Activated naive CD4-positive, alpha-beta T cell treated with anti-CD3 and anti-CD28 coated beads, Interleukin-2, amount 50 U/mL, for 24 hours (primary cell): ENCODE data around the gene CTTNBP2NL.
A peak's percentile ranks its signal among the peaks of the same experiment; 100 is the strongest.
"Not testable (repeated sequence)": the region's sequence is repeated elsewhere in the genome, so short reads cannot be mapped to it uniquely, and the experiment has no call there.

ENCODE experiments used
- H3K27ac Mint-ChIP-seq: one replicate; pipeline ENCODE4 v1.8.0; 2021; ENCODE audit warnings: mild to moderate bottlenecking, mixed read lengths
- H3K27me3 Mint-ChIP-seq: one replicate; pipeline ENCODE4 v1.8.0; 2021; ENCODE audit warnings: mixed read lengths
- H3K36me3 Mint-ChIP-seq: one replicate; pipeline ENCODE4 v1.8.0; 2021; ENCODE audit warnings: mixed read lengths
- H3K4me1 Mint-ChIP-seq: one replicate; pipeline ENCODE4 v1.8.0; 2021; ENCODE audit warnings: mixed read lengths
- H3K4me3 Mint-ChIP-seq: one replicate; pipeline ENCODE4 v1.8.0; 2021; ENCODE audit warnings: mild to moderate bottlenecking, mixed read lengths
- H3K9me3 Mint-ChIP-seq: one replicate; pipeline ENCODE4 v1.8.0; 2021; ENCODE audit warnings: mixed read lengths

CTTNBP2NL gene

DNA sequence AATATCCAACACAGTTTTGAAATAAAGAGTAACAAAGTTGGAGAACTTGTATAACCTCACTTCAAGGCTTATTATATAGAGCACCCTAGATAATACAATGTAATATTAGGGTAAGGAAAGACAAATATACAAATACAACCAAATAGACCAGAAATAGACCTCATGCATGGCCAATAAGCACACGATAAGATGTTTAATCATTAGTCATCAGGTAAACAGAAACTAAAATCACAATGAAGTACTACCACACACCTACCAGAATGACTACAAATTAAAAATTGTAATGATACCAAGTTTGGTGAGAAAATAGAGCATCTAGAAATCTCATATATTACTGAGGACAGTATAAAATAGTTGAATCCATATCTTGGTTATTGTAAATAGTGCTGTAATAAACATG lies 20.3 kb upstream of the CTTNBP2NL start:
- no peaks in the 10 kb centered on the region for H3K36me3 Mint-ChIP-seq
- H3K27me3 Mint-ChIP-seq, result peaks cover 35% of the 10 kb centered on the region
- H3K4me3 Mint-ChIP-seq, result no peak overlapping the region
- no peak overlapping the region for H3K27ac Mint-ChIP-seq
- H3K9me3 Mint-ChIP-seq, result no peaks in the 10 kb centered on the region
- no peaks in the 10 kb centered on the region for H3K4me1 Mint-ChIP-seq

DNA sequence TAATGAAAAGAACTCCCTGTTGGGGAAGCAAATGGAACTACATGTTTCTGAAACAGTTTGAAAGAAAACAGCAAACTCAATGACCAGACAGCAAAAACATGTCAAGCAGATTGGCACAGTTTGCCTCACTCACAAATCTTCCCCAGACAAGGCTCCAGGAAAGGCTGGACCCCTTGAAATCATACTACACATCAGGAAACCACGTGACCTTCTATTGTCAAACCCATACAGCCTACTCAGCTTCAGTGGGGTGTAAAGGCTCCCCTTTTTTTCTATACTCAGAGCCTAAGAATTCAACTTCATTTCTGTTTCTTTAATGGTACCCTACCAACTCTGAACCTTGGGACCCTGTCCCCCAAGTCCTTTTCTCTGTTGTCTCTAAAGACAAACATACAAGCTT lies 15.7 kb upstream of the CTTNBP2NL start:
- Mint-ChIP-seq H3K27ac (no peak overlapping the region), H3K9me3 (no peaks in the 10 kb centered on the region), H3K36me3 (no peaks in the 10 kb centered on the region)

GRCh38 chr1:112381324-112382076 lies 14.5 kb upstream of the CTTNBP2NL start:
- H3K27me3 Mint-ChIP-seq, result peaks cover 27% of the 10 kb centered on the region
- H3K9me3 Mint-ChIP-seq, result no peaks in the 10 kb centered on the region
- no peaks in the 10 kb centered on the region for H3K36me3 Mint-ChIP-seq
- H3K27ac Mint-ChIP-seq, result peak overlapping the region; percentile 33
- H3K4me1 Mint-ChIP-seq, result no peaks in the 10 kb centered on the region
- H3K4me3 Mint-ChIP-seq, result no peak overlapping the region

More for the DNA sequence above, 15.7 kb upstream of the CTTNBP2NL start:
- Mint-ChIP-seq H3K27me3 (peaks cover 34% of the 10 kb centered on the region), H3K4me3 (no peak overlapping the region), H3K4me1 (no peaks in the 10 kb centered on the region)

- H3K4me3 Mint-ChIP-seq, result no peak overlapping the region
- H3K4me1 Mint-ChIP-seq, result no peaks in the 10 kb centered on the region
- no peaks in the 10 kb centered on the region for H3K36me3 Mint-ChIP-seq
- H3K27me3 Mint-ChIP-seq, result peaks cover 27% of the 10 kb centered on the region
- H3K27ac Mint-ChIP-seq, result no peak overlapping the region
- no peaks in the 10 kb centered on the region for H3K9me3 Mint-ChIP-seq
Observed at GRCh38 chr1:112383759-112384370, 12.1 kb upstream of the CTTNBP2NL start.

DNA sequence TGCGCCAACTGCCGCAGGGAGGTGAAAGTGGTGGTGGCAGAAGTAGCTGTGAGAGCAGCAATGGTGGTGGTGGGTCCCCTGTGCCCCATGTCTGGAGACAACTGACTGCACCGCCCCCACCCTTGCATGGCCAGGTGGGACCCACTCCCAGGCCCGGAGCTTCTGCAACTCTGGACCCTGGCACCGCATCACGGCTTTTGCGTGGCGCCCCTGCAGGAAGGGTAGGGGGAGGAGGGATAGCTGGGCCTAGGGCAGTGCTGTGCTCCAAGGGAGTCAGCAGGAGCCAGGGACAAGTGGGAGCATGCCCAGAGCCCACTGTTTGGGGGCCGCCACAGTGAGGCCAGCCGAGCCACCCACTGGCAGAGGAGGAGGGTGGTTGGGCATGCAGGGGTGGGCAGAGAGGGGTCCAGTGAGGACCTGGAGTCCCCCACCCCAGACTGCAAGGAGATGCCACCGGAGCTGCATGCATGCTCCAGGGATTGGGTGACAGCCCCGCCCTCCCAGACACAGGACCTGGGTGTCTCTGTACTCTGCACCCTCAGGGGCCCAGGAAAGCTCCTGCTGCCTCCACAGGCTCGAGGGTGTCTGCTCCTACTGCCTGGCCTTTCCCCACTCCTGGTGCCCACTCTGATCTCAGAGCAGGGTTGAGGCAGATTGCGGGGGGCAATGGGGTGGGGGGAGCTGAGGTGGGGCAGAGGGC lies 9.8 kb upstream of the CTTNBP2NL start:
- Mint-ChIP-seq H3K27ac (no peak overlapping the region), H3K36me3 (no peaks in the 10 kb centered on the region), H3K27me3 (peaks cover 24% of the 10 kb centered on the region), H3K9me3 (no peaks in the 10 kb centered on the region), H3K4me3 (no peak overlapping the region), H3K4me1 (peaks cover 6% of the 10 kb centered on the region)

DNA sequence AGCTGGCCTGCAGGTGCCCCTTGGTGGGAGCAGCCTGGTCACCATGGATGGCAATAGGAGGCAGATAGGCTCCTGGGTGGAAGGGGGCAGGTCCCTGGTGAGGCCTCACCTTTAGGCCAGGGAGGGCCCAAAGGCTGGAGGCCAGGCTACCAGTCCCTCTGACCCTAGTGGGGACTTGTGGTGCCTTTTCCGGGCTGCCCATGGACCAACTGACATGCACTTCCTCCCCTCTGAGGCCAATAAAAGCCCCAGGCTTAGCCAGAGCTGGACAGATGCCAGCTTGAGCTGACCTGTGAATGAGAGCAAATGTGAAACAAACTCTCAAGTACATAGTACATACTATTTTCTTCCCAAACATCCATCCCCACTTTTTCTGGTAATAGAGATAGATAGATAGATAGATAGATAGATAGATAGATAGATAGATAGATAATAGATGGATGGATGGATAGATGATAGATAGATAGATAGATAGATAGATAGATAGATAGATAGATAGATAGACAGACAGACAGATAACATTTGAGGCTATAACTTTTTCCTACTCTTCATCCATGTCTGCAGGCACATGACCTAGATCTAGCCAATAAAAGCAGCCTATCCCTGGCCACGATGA lies 9.2 kb upstream of the CTTNBP2NL start:
- Mint-ChIP-seq H3K4me3 (no peak overlapping the region), H3K4me1 (peaks cover 6% of the 10 kb centered on the region), H3K27ac (no peak overlapping the region), H3K27me3 (peaks cover 22% of the 10 kb centered on the region), H3K36me3 (no peaks in the 10 kb centered on the region), H3K9me3 (no peaks in the 10 kb centered on the region)

GRCh38 chr1:112387807-112388206 lies 8.2 kb upstream of the CTTNBP2NL start:
- no peaks in the 10 kb centered on the region for H3K36me3 Mint-ChIP-seq

GRCh38 chr1:112388436-112388835 lies 7.6 kb upstream of the CTTNBP2NL start:
- Mint-ChIP-seq H3K9me3 (no peaks in the 10 kb centered on the region), H3K4me3 (no peak overlapping the region), H3K36me3 (no peaks in the 10 kb centered on the region), H3K27ac (no peak overlapping the region), H3K4me1 (peaks cover 6% of the 10 kb centered on the region), H3K27me3 (peaks cover 22% of the 10 kb centered on the region)

More at GRCh38 chr1:112387807-112388206, 8.2 kb upstream of the CTTNBP2NL start:
- H3K27ac Mint-ChIP-seq, result no peak overlapping the region
- H3K9me3 Mint-ChIP-seq, result no peaks in the 10 kb centered on the region
- peaks cover 6% of the 10 kb centered on the region for H3K4me1 Mint-ChIP-seq
- peaks cover 22% of the 10 kb centered on the region for H3K27me3 Mint-ChIP-seq
- no peak overlapping the region for H3K4me3 Mint-ChIP-seq

DNA sequence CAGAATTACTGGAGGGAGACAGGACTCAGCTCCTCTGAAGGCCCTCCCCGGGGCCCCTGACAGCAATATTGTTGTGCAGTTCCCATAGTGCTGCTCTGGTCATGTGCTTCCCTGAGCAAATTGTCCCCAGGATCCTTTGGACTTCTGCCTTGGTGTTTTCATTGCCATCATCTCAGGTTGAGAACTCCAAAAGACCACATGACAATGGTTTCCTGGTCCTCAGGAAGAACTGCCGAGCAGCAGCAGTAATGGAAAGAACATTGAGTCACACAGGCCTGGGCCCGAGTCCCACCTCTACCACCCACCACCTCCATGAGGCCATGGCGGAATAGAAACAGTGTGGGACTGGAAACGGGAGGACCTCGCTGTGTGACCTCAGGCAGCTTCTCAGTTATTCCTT lies 6.3 kb upstream of the CTTNBP2NL start:
- peaks cover 19% of the 10 kb centered on the region for H3K27me3 Mint-ChIP-seq

DNA sequence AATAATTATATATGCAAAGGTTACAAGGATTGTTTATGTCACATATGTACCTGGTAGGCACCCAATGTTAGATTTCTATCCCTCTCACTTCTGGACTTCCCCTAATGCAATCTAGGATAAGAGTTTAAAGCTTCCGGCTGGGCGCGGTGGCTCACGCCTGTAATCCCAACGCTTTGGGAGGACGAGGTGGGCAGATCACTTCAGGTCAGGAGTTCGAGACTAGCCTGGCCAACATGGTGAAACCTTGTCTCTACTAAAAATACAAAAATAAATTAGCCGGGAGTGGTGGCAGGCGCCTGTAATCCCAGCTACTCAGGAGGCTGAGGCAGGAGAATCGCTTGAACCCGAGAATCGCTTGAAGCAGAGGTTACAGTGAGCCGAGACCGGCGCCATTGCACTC lies 5.7 kb upstream of the CTTNBP2NL start:
- not testable (repeated sequence) for H3K27ac Mint-ChIP-seq

More for the DNA sequence above, 6.3 kb upstream of the CTTNBP2NL start:
- H3K4me3 Mint-ChIP-seq, result no peak overlapping the region
- H3K4me1 Mint-ChIP-seq, result peaks cover 12% of the 10 kb centered on the region
- no peaks in the 10 kb centered on the region for H3K9me3 Mint-ChIP-seq
- peak overlapping the region; percentile 11 for H3K27ac Mint-ChIP-seq
- H3K36me3 Mint-ChIP-seq, result no peaks in the 10 kb centered on the region

DNA sequence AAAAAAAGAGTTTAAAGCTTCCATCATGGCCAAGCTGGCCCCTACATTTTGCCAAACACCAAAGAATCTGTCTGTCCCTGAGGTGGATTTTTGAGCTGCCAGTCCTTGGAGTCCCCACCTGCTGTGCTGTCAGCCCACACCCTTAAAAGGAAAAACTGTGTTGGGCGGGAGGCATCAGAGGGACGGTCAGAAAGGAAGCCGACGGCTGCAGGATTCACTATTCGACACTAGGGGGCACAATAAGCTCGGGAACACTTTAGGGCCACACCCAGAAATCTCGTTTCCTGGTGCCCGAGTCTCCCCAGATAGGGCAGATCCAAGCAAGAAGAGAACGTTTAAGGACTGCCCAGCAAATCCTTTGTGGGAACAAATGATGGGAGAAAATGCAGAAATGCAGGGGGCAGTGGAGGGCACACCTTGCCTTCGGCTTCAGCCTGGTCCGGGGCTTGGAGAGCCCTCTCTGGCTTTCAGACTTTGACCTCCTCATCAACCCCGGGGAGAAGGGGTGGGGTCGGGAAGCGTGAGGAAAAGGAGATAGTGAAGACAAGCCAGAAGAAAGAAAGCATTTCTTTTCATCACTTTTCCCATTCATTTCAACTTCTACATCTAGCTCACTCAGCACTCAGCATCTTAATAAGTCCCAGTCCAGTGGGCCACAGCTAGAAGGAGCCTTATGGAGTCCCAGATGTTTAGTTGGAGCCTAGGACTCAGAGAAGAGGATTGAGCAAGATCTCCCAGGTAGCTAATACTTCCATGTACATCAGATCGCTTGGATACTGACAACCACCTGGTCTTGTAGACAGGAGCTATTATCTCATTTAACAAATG lies 5.0 kb upstream of the CTTNBP2NL start:
- Mint-ChIP-seq H3K27me3 (peaks cover 17% of the 10 kb centered on the region), H3K4me3 (peak overlapping the region; percentile 21), H3K4me1 (peaks cover 22% of the 10 kb centered on the region), H3K27ac (peak overlapping the region; percentile 41), H3K9me3 (no peaks in the 10 kb centered on the region), H3K36me3 (no peaks in the 10 kb centered on the region)

More for the DNA sequence above, 5.7 kb upstream of the CTTNBP2NL start:
- H3K9me3 Mint-ChIP-seq, H3K36me3 Mint-ChIP-seq, H3K4me3 Mint-ChIP-seq: not testable (repeated sequence)
- H3K27me3 Mint-ChIP-seq, result peaks cover 17% of the 10 kb centered on the region
- H3K4me1 Mint-ChIP-seq, result peaks cover 16% of the 10 kb centered on the region

DNA sequence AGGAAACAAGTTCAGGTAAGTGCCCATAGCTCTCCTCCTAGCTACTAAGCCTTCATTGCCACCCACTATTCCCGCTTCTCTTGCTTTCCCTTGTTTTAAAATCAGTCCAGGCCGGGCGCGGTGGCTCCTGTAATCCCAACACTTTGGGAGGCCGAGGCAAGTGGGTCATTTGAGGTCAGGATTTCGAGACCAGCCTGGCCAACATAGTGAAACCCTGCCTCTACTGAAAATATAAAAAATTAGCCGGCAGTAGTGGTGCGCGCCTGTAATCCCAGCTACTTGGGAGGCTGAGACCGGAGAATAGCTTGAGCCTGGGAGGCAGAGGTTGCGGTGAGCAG lies 4.4 kb upstream of the CTTNBP2NL start:
- H3K27me3 Mint-ChIP-seq, result peaks cover 17% of the 10 kb centered on the region
- H3K4me1 Mint-ChIP-seq, result peaks cover 25% of the 10 kb centered on the region
- H3K36me3 Mint-ChIP-seq, result no peaks in the 10 kb centered on the region
- H3K27ac Mint-ChIP-seq, result no peak overlapping the region
- no peaks in the 10 kb centered on the region for H3K9me3 Mint-ChIP-seq
- H3K4me3 Mint-ChIP-seq, result no peak overlapping the region

GRCh38 chr1:112393631-112393974 lies 2.4 kb upstream of the CTTNBP2NL start:
- no peaks in the 10 kb centered on the region for H3K36me3 Mint-ChIP-seq
- H3K4me1 Mint-ChIP-seq, result peaks cover 31% of the 10 kb centered on the region
- H3K9me3 Mint-ChIP-seq, result no peaks in the 10 kb centered on the region
- peaks cover 12% of the 10 kb centered on the region for H3K27me3 Mint-ChIP-seq
- no peak overlapping the region for H3K27ac Mint-ChIP-seq
- no peak overlapping the region for H3K4me3 Mint-ChIP-seq

- Mint-ChIP-seq H3K27me3 (peaks cover 10% of the 10 kb centered on the region), H3K9me3 (no peaks in the 10 kb centered on the region), H3K4me1 (peaks cover 31% of the 10 kb centered on the region), H3K36me3 (no peaks in the 10 kb centered on the region), H3K4me3 (peak overlapping the region; percentile 5), H3K27ac (no peak overlapping the region)
Observed at GRCh38 chr1:112394743-112395062, 1.3 kb upstream of the CTTNBP2NL start.

- Mint-ChIP-seq H3K4me3 (peak overlapping the region; percentile 90), H3K27ac (no peak overlapping the region), H3K27me3 (peaks cover 10% of the 10 kb centered on the region), H3K4me1 (peaks cover 31% of the 10 kb centered on the region), H3K9me3 (no peaks in the 10 kb centered on the region), H3K36me3 (no peaks in the 10 kb centered on the region)
Observed at GRCh38 chr1:112395256-112395820, 676 bp upstream of the CTTNBP2NL start.
